A549 (cell line): ENCODE results near the gene COPS4. TPM values are rescaled to one million over a fixed set of nuclear protein-coding genes. Genes with fewer than 3 reads are reported as not detected.

ENCODE experiments used
- ATAC-seq, 2 experiments: fragments of 200-7000 bp in 1 of 2; fragments of >200 bp in 1 of 2; cut with Nextera tagmentation in 1 of 2; cut with Tn5 transposase in 1 of 2; 3 replicates each; pipeline versions ENCODE4 v1.8.0 to v1.9.1; 2018 to 2020; ENCODE audit warnings: mild to moderate bottlenecking in 1 of 2, moderate library complexity in 1 of 2
- CTCF ChIA-PET: fragments of 300-600 bp; sonication (Branson Sonifier 250); formaldehyde crosslinking; extraction: SDS; loops from one replicate; lab custom pipeline; 2021; ENCODE audit warnings: antibody characterized with exemption, inconsistent platforms; lab: Yijun Ruan, JAX
- POLR2A ChIA-PET: fragments of 350-600 bp; formaldehyde crosslinking; extraction: SDS; loops from one replicate; lab custom pipeline; 2021; ENCODE audit warnings: antibody characterized with exemption, inconsistent platforms; lab: Yijun Ruan, JAX
- DNase-seq, 2 experiments: peaks; one replicate each; pipeline versions ENCODE4 v3.0.0 to v3.0.0-alpha.2; 2011 to 2016; ENCODE audit warnings: low read depth in 1 of 2, low spot score in 1 of 2
- FAIRE-seq: peaks from 2 replicates; lab custom pipeline; 2011; peaks lifted over from hg19 to GRCh38; lab: Jason Lieb, UNC
- H3K27ac ChIP-seq, 2 experiments: fragments of >200 bp; sonication (Bioruptor Twin); formaldehyde crosslinking; 3 replicates each; pipeline ENCODE4 v1.5.1; 2016 to 2017
- H3K4me1 ChIP-seq: fragments of >200 bp; sonication (Bioruptor Twin); formaldehyde crosslinking; 3 replicates; pipeline ENCODE4 v1.6.1; 2016
- H3K4me2 ChIP-seq: fragments of >200 bp; sonication (Bioruptor Twin); formaldehyde crosslinking; 3 replicates; pipeline ENCODE4 v1.6.1; 2016
- H3K4me3 ChIP-seq: fragments of >200 bp; sonication (Bioruptor Twin); formaldehyde crosslinking; 3 replicates; pipeline ENCODE4 v1.5.1; 2016
- H3K9me3 ChIP-seq: fragments of >200 bp; sonication (Bioruptor Twin); formaldehyde crosslinking; 3 replicates; pipeline ENCODE4 v1.6.1; 2016
- ATOH8 ChIP-seq: fragments of 250-450 bp; sonication (Bioruptor Pico); IDR thresholded peaks from 2 replicates; pipeline ENCODE4 v1.5.0; 2020; ENCODE audit warnings: low read depth, mild to moderate bottlenecking, moderate library complexity
- BCL3 ChIP-seq: fragments of >200 bp; sonication (Bioruptor Twin); formaldehyde crosslinking; IDR thresholded peaks from 3 replicates; pipeline ENCODE4 v1.6.1; 2016
- CBX2 ChIP-seq: fragments of 200-600 bp; sonication (generic); IDR thresholded peaks from 2 replicates; pipeline ENCODE4 v1.6.1; 2016; ENCODE audit warnings: low read depth, mild to moderate bottlenecking, borderline replicate concordance
- EHMT2 ChIP-seq: fragments of 200-600 bp; sonication (generic); IDR thresholded peaks from 2 replicates; pipeline ENCODE4 v1.6.1; 2016; ENCODE audit warnings: antibody characterized with exemption, low read depth, mild to moderate bottlenecking, moderate library complexity
- EP300 ChIP-seq, 2 experiments: fragments of >200 bp; sonication (Bioruptor Twin); formaldehyde crosslinking; IDR thresholded peaks; 2 replicates in 1 of 2; 3 replicates in 1 of 2; pipeline ENCODE4 v1.6.1; 2016 to 2017
- FOXS1 ChIP-seq: fragments of 250-450 bp; sonication (Bioruptor Pico); IDR thresholded peaks from 2 replicates; pipeline ENCODE4 v1.5.0; 2020; ENCODE audit warnings: mild to moderate bottlenecking, moderate library complexity
- GATA3 ChIP-seq: IDR thresholded peaks from 2 replicates; pipeline ENCODE4 v1.6.1; 2012; ENCODE audit warnings: borderline replicate concordance
- HEYL ChIP-seq: fragments of 250-450 bp; sonication (Bioruptor Pico); IDR thresholded peaks from 2 replicates; pipeline ENCODE4 v1.8.0; 2021; ENCODE audit warnings: mild to moderate bottlenecking, moderate library complexity
- HOXA7 ChIP-seq: fragments of 250-450 bp; sonication (Bioruptor Pico); IDR thresholded peaks from 2 replicates; pipeline ENCODE4 v1.5.0; 2020; ENCODE audit warnings: mild to moderate bottlenecking, moderate library complexity
- HOXB5 ChIP-seq: fragments of 250-450 bp; sonication (Bioruptor Pico); IDR thresholded peaks from 2 replicates; pipeline ENCODE4 v1.5.0; 2020; ENCODE audit warnings: mild to moderate bottlenecking, moderate library complexity
- JUNB ChIP-seq: fragments of >200 bp; sonication (Bioruptor Twin); formaldehyde crosslinking; IDR thresholded peaks from 2 replicates; pipeline ENCODE4 v1.6.1; 2016
- MAFK ChIP-seq: fragments of 450-650 bp; IDR thresholded peaks from 2 replicates; pipeline ENCODE4 v1.6.1; 2014; ENCODE audit not compliant: partially characterized antibody
- NFE2L2 ChIP-seq: fragments of 150-350 bp; conservative IDR thresholded peaks from 2 replicates; pipeline ENCODE4 v1.6.1; 2014; ENCODE audit warnings: low read length
- NPAS2 ChIP-seq: fragments of 250-450 bp; sonication (Bioruptor Pico); IDR thresholded peaks from 2 replicates; pipeline ENCODE4 v1.8.0; 2022; ENCODE audit warnings: mild to moderate bottlenecking, moderate library complexity, borderline replicate concordance
- NR3C1 ChIP-seq: fragments of >200 bp; sonication (Bioruptor Twin); formaldehyde crosslinking; IDR thresholded peaks from 3 replicates; pipeline ENCODE4 v1.6.1; 2017
- POLR2A ChIP-seq: IDR thresholded peaks from 2 replicates; pipeline ENCODE4 v1.6.1; 2012; ENCODE audit warnings: mild to moderate bottlenecking, low read length
- RARB ChIP-seq: fragments of 250-450 bp; sonication (Bioruptor Pico); IDR thresholded peaks from 2 replicates; pipeline ENCODE4 v1.8.0; 2021; ENCODE audit warnings: mild to moderate bottlenecking, moderate library complexity
- REST ChIP-seq: fragments of 200-600 bp; sonication (generic); IDR thresholded peaks from 2 replicates; pipeline ENCODE4 v1.6.1; 2016; ENCODE audit warnings: antibody characterized with exemption, mild to moderate bottlenecking, moderate library complexity
- SMC3 ChIP-seq: fragments of >200 bp; sonication (Bioruptor Twin); formaldehyde crosslinking; IDR thresholded peaks from 3 replicates; pipeline ENCODE4 v1.6.1; 2018; ENCODE audit warnings: inconsistent platforms
- SREBF2 ChIP-seq: fragments of 450-650 bp; IDR thresholded peaks from 2 replicates; pipeline ENCODE4 v1.6.1; 2014; ENCODE audit warnings: mild to moderate bottlenecking, moderate library complexity
- TP53 ChIP-seq: fragments of 250-450 bp; sonication (Bioruptor Pico); IDR thresholded peaks from 2 replicates; pipeline ENCODE4 v1.5.0; 2021; ENCODE audit warnings: mild to moderate bottlenecking, moderate library complexity
- WGBS: methylation state at CpG from one replicate; pipeline ENCODE4 v1.1.6; 2017; ENCODE audit errors: missing lambda C conversion rate; 5-methylcytosine and 5-hydroxymethylcytosine counted together
- polyA plus RNA-seq, 4 experiments: library from polyadenylated mRNA; depleted of rRNA in 3 of 4; stranded (reverse); fragments of >200 nt; fragmentation: RNase III in 1 of 4; extraction: RNeasy Plus Mini Kit Qiagen cat#74134 plus additional on column Dnase treatment in 1 of 4; gene quantifications; 2 replicates in 3 of 4; 3 replicates in 1 of 4; pipeline ENCODE4 v1.2.3, GENCODE V29; 2011 to 2017
- TF ChIP-seq, protein P1 (sequence below): IDR thresholded peaks from 2 replicates; pipeline ENCODE4 v1.6.1; 2012
- TF ChIP-seq, protein P2 (sequence below): fragments of >200 bp; sonication (Bioruptor Twin); formaldehyde crosslinking; IDR thresholded peaks from 2 replicates; pipeline ENCODE4 v1.6.1; 2016

Gene COPS4
- polyA plus RNA-seq, 2 of the 4 experiments (the other 2 are of a cell fraction), result 36.5 to 36.8 TPM

- TF ChIP-seq HOXA7 (CRISPR knock-in tag) (no peak), SMC3 (no peak), NFE2L2 (0 out of 2 replicates have a peak, but pooled peaks have one; percentile 26), BCL3 (no peak), HEYL (no peak), POLR2A (peak; percentile 69), FOXS1 (CRISPR knock-in tag) (no peak), HOXB5 (CRISPR knock-in tag) (no peak), GATA3 (peak; percentile 63), ATOH8 (CRISPR knock-in tag) (no peak), RARB (CRISPR knock-in tag) (no peak), REST (no peak), NPAS2 (no peak), MAFK (peak; percentile 76), JUNB (no peak), EHMT2 (no peak), NR3C1 (no peak), CBX2 (no peak), TP53 (no peak), EP300 (IDR thresholded peaks at IDR 0.05) (no peak), SREBF2 (no peak)
- TF ChIP-seq, protein P1, sequence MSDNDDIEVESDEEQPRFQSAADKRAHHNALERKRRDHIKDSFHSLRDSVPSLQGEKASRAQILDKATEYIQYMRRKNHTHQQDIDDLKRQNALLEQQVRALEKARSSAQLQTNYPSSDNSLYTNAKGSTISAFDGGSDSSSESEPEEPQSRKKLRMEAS, result peak; percentile 85
- TF ChIP-seq, protein P2, sequence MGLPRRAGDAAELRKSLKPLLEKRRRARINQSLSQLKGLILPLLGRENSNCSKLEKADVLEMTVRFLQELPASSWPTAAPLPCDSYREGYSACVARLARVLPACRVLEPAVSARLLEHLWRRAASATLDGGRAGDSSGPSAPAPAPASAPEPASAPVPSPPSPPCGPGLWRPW, result no peak
These were observed 22.1 kb upstream of the COPS4 start (continued) for GRCh38 chr4:83012687-83013419.

- Histone ChIP-seq H3K4me1 (peaks cover 23% of the 10 kb centered on the region), H3K4me3 (peak overlapping the region; percentile 80), H3K27ac (peak overlapping the region; percentile 84 to 90)
- CTCF ChIA-PET, result interaction anchor here (1.0 to 1.5 kb wide), 3 partner anchors 22 to 247 kb away, joined by 3 to 4 read pairs (median 3); partner anchors contain the start of genes COPS4 and THAP9
- FAIRE-seq, result no peak
- WGBS, result 2% methylated on average over 13 of the region's 13 CpGs
- ATAC-seq, result peak in 1 of 2 experiments; percentile 10; a peak in 1 of 6 replicates
- TF ChIP-seq, protein P2, result no peak
- TF ChIP-seq NR3C1, result no peak
- TF ChIP-seq, all 56 proteins: peak for 0
- POLR2A ChIA-PET, result interaction anchor here (1.0 to 3.4 kb wide), 3 partner anchors 22 to 551 kb away, joined by 3 to 40 read pairs (median 10); partner anchors contain the start of genes COPS4 and COQ2
- H3K9me3 ChIP-seq, result no peaks in the 10 kb centered on the region
- H3K4me2 ChIP-seq, result peak overlapping the region; percentile 86
- no peak for DNase-seq
These were observed 21.5 kb upstream of the COPS4 start for GRCh38 chr4:83013420-83013867.
